ENCODE results near the gene PRKCB.

PRKCB gene

DNA sequence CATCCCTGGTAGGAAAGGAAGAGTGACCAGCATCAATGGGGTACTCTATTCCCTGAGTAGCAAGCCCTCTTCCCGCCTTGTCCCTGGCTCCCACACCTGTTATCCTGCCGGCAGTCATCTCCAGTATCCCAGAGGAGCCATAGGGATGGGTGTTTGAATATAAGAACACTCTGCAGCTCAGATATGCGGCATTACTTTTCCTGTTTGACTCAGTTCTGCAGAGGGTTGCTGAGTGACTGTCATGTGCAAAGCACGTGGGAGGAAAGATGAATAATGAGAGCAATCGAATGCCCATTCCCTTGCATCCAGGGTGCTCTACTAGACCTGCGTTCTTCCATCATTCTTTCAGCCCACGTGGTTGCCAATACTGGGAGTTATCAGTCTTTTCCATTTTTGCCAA, 115.1 kb downstream of the PRKCB start:
- DNase-seq (ENCODE audit: insufficient read length) (no peak), FAIRE-seq (peak; percentile 44)
- TF ChIP-seq POLR2AphosphoS5 (IDR thresholded peaks at IDR 0.05; ENCODE audit: low read depth, low read length), result no peak
- no peak for TF ChIP-seq POLR2A (IDR thresholded peaks at IDR 0.05; ENCODE audit: low read depth, low read length)
- TF ChIP-seq TAF1 (IDR thresholded peaks at IDR 0.05; ENCODE audit: borderline replicate concordance, low read depth, low read length), result no peak

- FAIRE-seq (no peak), DNase-seq (ENCODE audit: insufficient read length) (no peak)
Measured at GRCh38 chr16:23952128-23952970, 116.6 kb downstream of the PRKCB start.

GRCh38 chr16:23952971-23953300, 117.2 kb downstream of the PRKCB start:
- FAIRE-seq, result no peak

More at GRCh38 chr16:23952128-23952970, 116.6 kb downstream of the PRKCB start:
- TF ChIP-seq POLR2AphosphoS5 (IDR thresholded peaks at IDR 0.05; ENCODE audit: low read depth, low read length) (no peak), TAF1 (IDR thresholded peaks at IDR 0.05; ENCODE audit: borderline replicate concordance, low read depth, low read length) (no peak), POLR2A (IDR thresholded peaks at IDR 0.05; ENCODE audit: low read depth, low read length) (no peak)

DNA sequence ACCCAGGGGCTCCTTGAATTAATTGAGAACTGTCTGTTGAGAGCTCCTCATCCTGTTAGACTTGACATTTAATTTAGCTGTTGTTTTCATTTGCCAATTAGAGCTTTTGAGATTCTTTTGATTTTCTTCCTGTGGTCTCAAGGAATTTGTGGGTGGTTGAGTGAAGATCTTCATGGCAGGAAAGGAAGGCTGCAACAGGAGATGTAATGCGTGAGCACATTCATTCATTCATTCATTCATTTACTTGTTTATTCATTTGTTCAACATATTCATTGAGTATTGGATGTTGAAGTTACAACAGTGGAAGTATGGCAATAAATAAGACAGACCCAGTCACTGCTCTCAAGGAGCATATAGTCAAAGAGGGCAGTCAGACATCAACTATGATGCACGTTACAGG, 117.7 kb downstream of the PRKCB start:
- DNase-seq (ENCODE audit: insufficient read length) (no peak), FAIRE-seq (peak; percentile 73)
- TF ChIP-seq POLR2A (IDR thresholded peaks at IDR 0.05; ENCODE audit: low read depth, low read length) (no peak), POLR2AphosphoS5 (IDR thresholded peaks at IDR 0.05; ENCODE audit: low read depth, low read length) (no peak), TAF1 (IDR thresholded peaks at IDR 0.05; ENCODE audit: borderline replicate concordance, low read depth, low read length) (no peak)

More at GRCh38 chr16:23952971-23953300, 117.2 kb downstream of the PRKCB start:
- TF ChIP-seq POLR2A (IDR thresholded peaks at IDR 0.05; ENCODE audit: low read depth, low read length), result no peak
- TF ChIP-seq TAF1 (IDR thresholded peaks at IDR 0.05; ENCODE audit: borderline replicate concordance, low read depth, low read length), result no peak
- TF ChIP-seq POLR2AphosphoS5 (IDR thresholded peaks at IDR 0.05; ENCODE audit: low read depth, low read length), result no peak
- no peak for DNase-seq (ENCODE audit: insufficient read length)

DNA sequence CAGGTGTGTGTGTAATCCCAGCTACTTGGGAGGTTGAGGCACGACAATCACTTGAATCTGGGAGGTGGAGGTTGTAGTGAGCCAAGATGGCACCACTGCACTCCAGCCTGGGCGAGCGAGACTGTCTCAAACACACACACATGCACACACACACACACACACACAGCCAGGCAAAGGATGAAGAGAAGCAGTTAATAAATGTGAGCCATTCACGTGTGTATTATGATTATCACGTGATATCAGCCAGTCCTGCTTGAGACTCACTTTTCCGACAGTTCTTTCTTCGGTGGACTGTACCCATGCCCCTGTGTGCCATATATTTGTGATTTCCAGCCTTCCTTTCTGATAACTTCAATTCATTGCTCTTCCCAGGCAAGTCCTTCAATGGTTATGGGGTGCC, 119.3 kb downstream of the PRKCB start:
- FAIRE-seq (no peak), DNase-seq (ENCODE audit: insufficient read length) (no peak)
- no peak for TF ChIP-seq TAF1 (IDR thresholded peaks at IDR 0.05; ENCODE audit: borderline replicate concordance, low read depth, low read length)
- TF ChIP-seq POLR2A (IDR thresholded peaks at IDR 0.05; ENCODE audit: low read depth, low read length), result no peak
- TF ChIP-seq POLR2AphosphoS5 (IDR thresholded peaks at IDR 0.05; ENCODE audit: low read depth, low read length), result no peak

GRCh38 chr16:23957287-23957686, 121.5 kb downstream of the PRKCB start:
- TF ChIP-seq POLR2A (IDR thresholded peaks at IDR 0.05; ENCODE audit: low read depth, low read length) (no peak), TAF1 (IDR thresholded peaks at IDR 0.05; ENCODE audit: borderline replicate concordance, low read depth, low read length) (no peak), POLR2AphosphoS5 (IDR thresholded peaks at IDR 0.05; ENCODE audit: low read depth, low read length) (no peak)
- DNase-seq (ENCODE audit: insufficient read length) (no peak), FAIRE-seq (no peak)

DNA sequence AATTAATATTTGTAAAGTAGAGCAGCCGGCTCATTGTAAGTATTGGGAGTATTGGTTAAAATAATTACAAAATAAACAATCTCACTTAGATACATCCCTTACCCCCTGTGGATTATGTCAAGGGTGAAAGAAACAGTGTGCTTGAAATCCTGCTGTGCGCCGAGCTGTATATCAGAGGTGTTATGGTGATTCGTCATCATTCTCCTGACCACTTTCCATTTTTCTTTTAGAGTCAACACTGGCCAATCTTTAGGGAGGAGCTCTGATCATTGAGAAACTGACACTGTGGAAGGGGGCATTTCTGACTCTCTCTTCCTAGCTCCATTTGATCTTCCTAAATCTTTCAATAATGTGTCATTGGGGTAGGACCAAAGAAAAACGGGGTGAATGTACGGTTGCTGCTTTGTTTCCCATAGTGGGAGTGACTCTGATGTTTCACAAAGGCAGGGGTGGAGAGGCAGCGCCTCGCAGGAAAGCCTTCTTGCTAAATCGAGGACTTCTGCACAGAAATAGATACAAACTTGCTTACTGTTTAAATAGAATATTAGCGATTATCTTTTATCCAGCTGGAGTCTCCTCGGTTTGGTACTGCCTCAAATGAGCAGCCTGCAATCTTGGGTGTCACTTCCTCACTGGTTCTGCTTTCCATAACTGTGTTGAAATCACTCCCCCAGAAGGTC, 123.4 kb downstream of the PRKCB start:
- peak; percentile 78 for FAIRE-seq
- DNase-seq (ENCODE audit: insufficient read length), result no peak
- TF ChIP-seq POLR2A (IDR thresholded peaks at IDR 0.05; ENCODE audit: low read depth, low read length) (no peak), TAF1 (IDR thresholded peaks at IDR 0.05; ENCODE audit: borderline replicate concordance, low read depth, low read length) (no peak), POLR2AphosphoS5 (IDR thresholded peaks at IDR 0.05; ENCODE audit: low read depth, low read length) (no peak)

DNA sequence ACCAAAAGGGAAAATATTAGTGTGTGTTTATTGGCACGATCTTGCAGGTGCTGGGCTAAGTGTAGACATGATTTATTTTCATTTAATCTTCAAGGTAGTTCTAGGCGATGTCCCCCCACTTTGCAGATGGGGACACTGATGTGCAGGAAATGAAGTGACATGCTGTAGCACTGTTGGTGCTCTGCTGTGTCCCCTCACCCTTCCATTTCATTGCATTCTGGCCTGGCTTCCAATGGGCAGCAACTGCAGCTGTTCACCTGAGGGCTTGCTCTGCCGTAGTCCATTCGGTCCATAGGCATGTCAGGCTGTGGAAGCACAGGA, 123.9 kb downstream of the PRKCB start:
- no peak for TF ChIP-seq POLR2AphosphoS5 (IDR thresholded peaks at IDR 0.05; ENCODE audit: low read depth, low read length)
- no peak for TF ChIP-seq POLR2A (IDR thresholded peaks at IDR 0.05; ENCODE audit: low read depth, low read length)
- TF ChIP-seq TAF1 (IDR thresholded peaks at IDR 0.05; ENCODE audit: borderline replicate concordance, low read depth, low read length), result no peak
- DNase-seq (ENCODE audit: insufficient read length) (no peak), FAIRE-seq (peak; percentile 66)

DNA sequence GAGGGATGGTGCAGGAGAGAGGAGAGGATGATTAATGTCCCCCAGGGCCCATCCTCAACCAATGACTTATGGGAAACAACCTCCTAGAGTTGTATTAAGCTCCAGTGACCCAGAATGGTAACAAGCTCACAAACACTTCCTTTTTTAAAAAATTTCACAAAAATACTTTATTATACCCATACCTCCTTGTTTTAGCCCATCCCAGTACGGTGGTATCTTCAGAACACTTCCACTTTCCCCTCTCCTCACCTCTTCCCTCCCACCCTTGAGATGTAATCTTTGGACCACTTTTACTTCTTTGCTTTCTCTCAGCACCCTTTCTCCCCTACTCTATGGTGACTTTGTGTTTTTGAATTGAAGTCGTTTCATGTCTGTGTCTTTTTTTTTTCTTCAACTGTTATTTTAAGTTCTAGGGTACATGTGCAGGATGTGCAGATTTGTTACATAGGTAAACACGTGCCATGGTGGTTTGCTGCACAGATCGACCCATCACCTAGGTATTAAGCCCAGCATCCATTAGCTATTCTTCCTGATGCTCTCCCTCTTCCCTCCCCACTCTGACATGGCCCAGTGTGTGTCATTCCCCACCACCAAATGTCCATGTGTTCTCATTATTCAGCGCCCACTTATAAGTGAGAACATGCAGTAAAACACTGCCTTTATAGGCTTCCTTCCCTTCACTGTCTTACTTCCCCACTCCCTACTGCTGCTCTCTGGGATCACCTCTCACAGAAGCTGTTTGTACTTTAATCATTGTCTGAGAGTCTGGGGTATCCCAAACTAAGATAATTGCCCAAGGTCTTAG, 124.5 kb downstream of the PRKCB start:
- TF ChIP-seq POLR2A (IDR thresholded peaks at IDR 0.05; ENCODE audit: low read depth, low read length) (no peak), TAF1 (IDR thresholded peaks at IDR 0.05; ENCODE audit: borderline replicate concordance, low read depth, low read length) (no peak), POLR2AphosphoS5 (IDR thresholded peaks at IDR 0.05; ENCODE audit: low read depth, low read length) (no peak)
- FAIRE-seq (no peak), DNase-seq (ENCODE audit: insufficient read length) (no peak)

DNA sequence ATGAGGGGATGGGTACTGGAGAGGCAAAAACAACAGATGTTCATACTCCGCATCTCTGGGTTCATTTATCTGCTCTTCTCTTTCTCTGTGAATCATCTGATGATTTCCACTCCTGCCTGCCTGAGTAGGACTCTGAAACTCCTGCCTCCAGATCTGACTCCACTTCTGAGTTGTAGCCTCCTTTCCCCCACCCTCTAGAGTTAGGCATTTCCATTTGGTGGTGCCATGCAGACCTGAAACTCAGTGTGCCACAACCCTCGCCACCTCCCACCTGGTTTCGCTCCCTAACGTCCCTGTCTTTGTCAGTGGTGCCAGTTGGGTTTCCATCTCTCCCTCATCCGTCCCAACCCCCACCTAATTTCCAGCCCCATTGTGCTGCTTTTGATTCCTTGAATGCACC, 126.2 kb downstream of the PRKCB start:
- no peak for DNase-seq (ENCODE audit: insufficient read length)
- TF ChIP-seq POLR2AphosphoS5 (IDR thresholded peaks at IDR 0.05; ENCODE audit: low read depth, low read length) (no peak), POLR2A (IDR thresholded peaks at IDR 0.05; ENCODE audit: low read depth, low read length) (no peak), TAF1 (IDR thresholded peaks at IDR 0.05; ENCODE audit: borderline replicate concordance, low read depth, low read length) (no peak)
- no peak for FAIRE-seq

- no peak for DNase-seq (ENCODE audit: insufficient read length)
- FAIRE-seq, result no peak
- no peak for TF ChIP-seq POLR2A (IDR thresholded peaks at IDR 0.05; ENCODE audit: low read depth, low read length)
- no peak for TF ChIP-seq TAF1 (IDR thresholded peaks at IDR 0.05; ENCODE audit: borderline replicate concordance, low read depth, low read length)
- no peak for TF ChIP-seq POLR2AphosphoS5 (IDR thresholded peaks at IDR 0.05; ENCODE audit: low read depth, low read length)
Measured at GRCh38 chr16:23964136-23964535, 128.4 kb downstream of the PRKCB start.
